ENCODE results near the gene SEC23IP.

SEC23IP gene

DNA sequence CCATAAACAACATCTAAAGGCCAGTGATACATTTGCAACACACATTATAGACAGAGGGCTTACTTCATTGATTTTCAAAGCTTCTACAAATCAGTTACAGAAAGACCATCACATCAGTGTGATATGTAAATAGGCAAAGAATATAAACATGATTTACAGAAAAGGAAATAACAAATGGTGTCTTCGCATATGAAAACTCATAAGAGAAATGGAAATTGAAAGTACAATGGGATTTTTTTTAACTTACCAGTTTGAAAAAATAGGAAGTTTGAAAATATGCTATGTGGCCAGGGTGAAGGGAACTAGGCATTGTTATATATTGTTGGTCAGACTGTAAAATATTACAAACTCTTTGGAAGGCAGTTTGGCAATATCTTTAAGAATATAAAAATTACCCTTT is 27.3 kb downstream of the SEC23IP start:
- H3K36me3 ChIP-seq, result peaks cover 93% of the 10 kb centered on the region
- H3K4me3 ChIP-seq (ENCODE audit: low read depth in 1 of 2, low read length in 1 of 2), result no peak overlapping the region
- no peaks in the 10 kb centered on the region for H3K9me3 ChIP-seq
- no peak overlapping the region for H3K27ac ChIP-seq
- H3K4me1 ChIP-seq (ENCODE audit: control insufficient read depth in 1 of 2, insufficient read depth in 1 of 2, low read depth in 1 of 2, low read length in 1 of 2), result no peaks in the 10 kb centered on the region
- no peak for TF ChIP-seq CTCF (IDR thresholded peaks at IDR 0.05)
- no peaks in the 10 kb centered on the region for H3K27me3 ChIP-seq

GRCh38 chr10:119928411-119928810 is 35.9 kb downstream of the SEC23IP start:
- no peaks in the 10 kb centered on the region for H3K9me3 ChIP-seq
- no peak overlapping the region for H3K27ac ChIP-seq
- no peaks in the 10 kb centered on the region for H3K4me1 ChIP-seq (ENCODE audit: control insufficient read depth in 1 of 2, insufficient read depth in 1 of 2, low read depth in 1 of 2, low read length in 1 of 2)
- H3K4me3 ChIP-seq (ENCODE audit: low read depth in 1 of 2, low read length in 1 of 2), result no peak overlapping the region
- no peak for TF ChIP-seq CTCF (IDR thresholded peaks at IDR 0.05)
- H3K27me3 ChIP-seq, result no peaks in the 10 kb centered on the region
- H3K36me3 ChIP-seq, result peaks cover 86% of the 10 kb centered on the region

GRCh38 chr10:119931871-119932270 is 39.3 kb downstream of the SEC23IP start:
- TF ChIP-seq CTCF (IDR thresholded peaks at IDR 0.05), result no peak
- Histone ChIP-seq H3K9me3 (no peaks in the 10 kb centered on the region), H3K4me1 (ENCODE audit: control insufficient read depth in 1 of 2, insufficient read depth in 1 of 2, low read depth in 1 of 2, low read length in 1 of 2) (no peaks in the 10 kb centered on the region), H3K4me3 (ENCODE audit: low read depth in 1 of 2, low read length in 1 of 2) (no peak overlapping the region), H3K27me3 (no peaks in the 10 kb centered on the region), H3K36me3 (peaks cover 82% of the 10 kb centered on the region), H3K27ac (no peak overlapping the region)

GRCh38 chr10:119932631-119933030 is 40.1 kb downstream of the SEC23IP start:
- Histone ChIP-seq H3K27me3 (no peaks in the 10 kb centered on the region), H3K27ac (no peak overlapping the region), H3K4me3 (ENCODE audit: low read depth in 1 of 2, low read length in 1 of 2) (no peak overlapping the region), H3K4me1 (ENCODE audit: control insufficient read depth in 1 of 2, insufficient read depth in 1 of 2, low read depth in 1 of 2, low read length in 1 of 2) (no peaks in the 10 kb centered on the region), H3K36me3 (peaks cover 75% of the 10 kb centered on the region), H3K9me3 (no peaks in the 10 kb centered on the region)
- TF ChIP-seq CTCF (IDR thresholded peaks at IDR 0.05), result no peak

GRCh38 chr10:119933179-119933578 is 40.6 kb downstream of the SEC23IP start:
- no peak for TF ChIP-seq CTCF (IDR thresholded peaks at IDR 0.05)
- Histone ChIP-seq H3K36me3 (peaks cover 72% of the 10 kb centered on the region), H3K4me1 (ENCODE audit: control insufficient read depth in 1 of 2, insufficient read depth in 1 of 2, low read depth in 1 of 2, low read length in 1 of 2) (no peaks in the 10 kb centered on the region), H3K4me3 (ENCODE audit: low read depth in 1 of 2, low read length in 1 of 2) (no peak overlapping the region), H3K27me3 (no peaks in the 10 kb centered on the region), H3K27ac (no peak overlapping the region), H3K9me3 (no peaks in the 10 kb centered on the region)

DNA sequence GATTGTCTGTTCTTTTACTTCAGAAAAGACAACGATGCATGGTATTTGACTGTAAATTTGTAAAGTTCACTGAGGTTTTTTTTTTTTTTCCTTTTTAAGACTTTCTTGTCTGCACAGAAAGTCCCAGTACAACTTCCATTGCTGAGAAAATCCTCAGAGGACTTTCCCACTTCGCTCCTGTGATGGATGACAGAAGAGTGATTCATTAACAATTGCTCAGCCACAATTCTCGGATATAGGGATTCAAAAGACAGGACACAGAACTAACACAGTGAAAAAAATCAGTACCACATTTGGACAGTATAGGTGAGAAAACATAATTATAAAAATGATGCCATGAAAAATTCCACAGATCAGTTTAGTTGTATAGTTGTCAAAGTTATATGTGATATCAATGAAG is 48.0 kb downstream of the SEC23IP start:
- Histone ChIP-seq H3K27me3 (no peaks in the 10 kb centered on the region), H3K27ac (no peak overlapping the region), H3K9me3 (no peaks in the 10 kb centered on the region), H3K36me3 (peaks cover 54% of the 10 kb centered on the region), H3K4me1 (ENCODE audit: control insufficient read depth in 1 of 2, insufficient read depth in 1 of 2, low read depth in 1 of 2, low read length in 1 of 2) (no peaks in the 10 kb centered on the region), H3K4me3 (ENCODE audit: low read depth in 1 of 2, low read length in 1 of 2) (no peak overlapping the region)
- no peak for TF ChIP-seq CTCF (IDR thresholded peaks at IDR 0.05)
